Activated T-cell treated with anti-CD3 and anti-CD28 coated beads for 24 hours (primary cell): ENCODE data around the gene CCL18.
"Not testable (repeated sequence)": the region's sequence is repeated elsewhere in the genome, so short reads cannot be mapped to it uniquely, and the experiment has no call there.

ENCODE experiments used
- DNase-seq: peaks from one replicate; pipeline ENCODE4 v3.0.0-alpha.2; 2020; ENCODE audit warnings: low read depth

The CCL18 gene

GRCh38 chr17:36104701-36105181, 40.7 kb downstream of the CCL18 start:
- DNase-seq, result no peak

GRCh38 chr17:36105781-36106492, 41.9 kb downstream of the CCL18 start:
- DNase-seq, result no peak

GRCh38 chr17:36106493-36106835, 42.4 kb downstream of the CCL18 start:
- DNase-seq, result no peak

GRCh38 chr17:36107660-36108059, 43.6 kb downstream of the CCL18 start:
- no peak for DNase-seq

- not testable (repeated sequence) for DNase-seq
Observed at GRCh38 chr17:36108265-36108664, 44.2 kb downstream of the CCL18 start.

- DNase-seq, result no peak
Observed at GRCh38 chr17:36111068-36111490, 47.0 kb downstream of the CCL18 start.

GRCh38 chr17:36112572-36112971, 48.5 kb downstream of the CCL18 start:
- no peak for DNase-seq

GRCh38 chr17:36113131-36113530, 49.1 kb downstream of the CCL18 start:
- DNase-seq, result not testable (repeated sequence)

GRCh38 chr17:36114971-36115648, 51.0 kb downstream of the CCL18 start:
- DNase-seq, result not testable (repeated sequence)

- not testable (repeated sequence) for DNase-seq
Observed at GRCh38 chr17:36115649-36115977, 51.5 kb downstream of the CCL18 start.

GRCh38 chr17:36117505-36118382, 53.7 kb downstream of the CCL18 start:
- peak; percentile 14 for DNase-seq

GRCh38 chr17:36118477-36119353, 54.6 kb downstream of the CCL18 start:
- DNase-seq, result no peak

GRCh38 chr17:36120221-36120620, 56.1 kb downstream of the CCL18 start:
- no peak for DNase-seq

- not testable (repeated sequence) for DNase-seq
Observed at GRCh38 chr17:36121099-36121498, 57.0 kb downstream of the CCL18 start.
